ENCODE data around the gene HADHB.

Gene HADHB

DNA sequence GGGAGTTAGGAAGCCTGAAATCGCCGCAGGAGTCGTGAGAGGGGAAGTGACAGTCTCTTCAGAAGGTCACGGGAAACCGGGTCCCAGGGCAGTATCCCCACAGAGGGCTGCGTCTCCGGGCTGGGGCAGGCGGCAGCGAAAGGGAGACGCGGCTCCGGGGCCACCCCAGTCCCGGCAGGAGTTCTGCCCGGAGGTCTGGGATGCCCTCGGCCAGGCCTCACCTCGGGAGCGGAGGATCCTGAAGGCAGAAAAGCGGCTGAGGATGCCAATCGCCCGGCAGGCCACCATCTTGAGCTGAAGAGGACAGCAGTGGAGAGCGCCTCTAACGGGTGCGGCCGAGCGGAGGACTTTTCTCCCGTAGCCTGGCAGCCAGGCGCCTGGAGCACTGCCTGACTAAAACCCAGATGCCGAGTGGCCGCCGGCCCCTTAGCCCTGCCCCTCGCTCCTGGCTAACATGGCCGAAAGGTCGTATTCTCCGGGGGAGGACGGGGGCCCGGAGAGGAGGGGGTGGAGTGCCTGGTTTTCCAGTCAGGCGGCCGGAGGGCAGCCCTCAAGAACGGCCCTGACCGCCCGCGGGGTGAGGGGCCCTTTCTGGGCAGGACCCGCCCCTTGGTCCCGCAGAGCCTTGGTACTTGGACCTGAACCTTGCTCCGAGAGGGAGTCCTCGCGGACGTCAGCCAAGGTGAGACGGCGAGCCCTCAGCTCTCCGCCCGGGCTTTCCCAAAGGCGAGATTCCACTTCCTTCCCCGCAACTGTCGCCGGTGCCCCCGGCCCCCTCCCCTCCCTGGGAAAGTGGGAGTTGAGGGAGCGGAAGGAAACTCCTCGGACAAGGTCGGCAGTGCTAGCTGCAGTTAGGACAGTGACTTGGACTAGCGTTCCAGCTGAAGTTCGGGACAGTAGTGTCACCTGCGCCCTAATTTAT is at the start of gene HADHB, which contains the start of gene HADHA:
Gene HADHB (plus strand): TSS at position 631 of the 922 bp plus-strand sequence. CDS start 9,316 bp downstream, outside the sequence.
Gene HADHA (minus strand): TSS at position 324 of the 922 bp plus-strand sequence. CDS start 36 bp downstream, at position 288.
- peak within 1 kb of the TSS; percentile 91 to 96 for H3K9ac ChIP-seq (ENCODE audit: low read length in 2 of 2)

DNA sequence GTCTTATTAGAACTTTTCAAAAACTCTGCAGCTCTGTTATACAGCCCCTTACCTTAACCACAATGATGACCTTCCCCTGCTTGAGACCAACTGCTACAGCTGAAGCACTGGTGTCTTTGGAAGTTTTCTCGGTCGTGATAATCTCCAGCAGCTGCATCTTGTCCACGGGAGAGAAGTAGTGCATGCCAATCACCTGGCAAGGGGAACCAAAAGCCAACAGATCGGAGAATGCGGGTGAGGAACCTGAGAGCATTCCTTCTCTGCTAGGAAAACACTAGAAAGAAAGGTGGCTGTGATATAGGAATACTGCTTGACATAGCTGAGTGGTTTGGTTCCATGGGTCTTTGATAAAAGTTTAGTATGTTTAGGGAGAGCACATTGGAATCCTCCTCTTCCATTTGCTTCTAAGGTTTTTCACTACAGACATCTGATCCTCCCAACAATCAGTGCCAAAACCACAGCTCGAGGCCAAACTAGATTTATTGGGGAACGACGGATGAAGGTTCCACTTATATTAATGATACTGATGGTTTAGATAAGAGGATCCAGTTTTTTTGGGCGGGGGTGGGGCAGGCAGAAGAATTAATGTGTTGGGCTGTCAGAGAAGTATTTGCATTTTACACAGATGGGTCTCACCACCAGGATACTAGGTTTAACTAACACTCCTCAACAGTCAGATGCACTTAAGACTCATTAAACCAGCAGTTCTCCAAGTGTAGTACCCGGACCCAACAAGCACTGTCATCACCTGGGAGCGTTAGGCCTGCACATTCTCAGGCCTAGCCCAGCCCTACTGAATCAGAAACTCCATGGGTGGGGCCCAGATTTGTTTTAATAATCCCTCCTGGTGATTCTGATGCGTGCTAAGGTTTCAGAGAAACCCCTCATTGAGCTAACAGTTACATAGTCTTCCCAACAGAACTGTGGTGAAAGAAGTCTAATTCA is 49.4 kb upstream of the HADHB start:
- Histone ChIP-seq H3K9ac (ENCODE audit: low read length in 2 of 2) (no peak overlapping the region), H3K4me1 (ENCODE audit: control insufficient read depth, insufficient read depth, low read length) (no peaks in the 10 kb centered on the region), H3K36me3 (ENCODE audit: control insufficient read depth in 2 of 2, insufficient read depth in 2 of 2, low read length in 2 of 2) (peaks cover 62 to 74% of the 10 kb centered on the region in 2 donors), H3K27me3 (ENCODE audit: control insufficient read depth in 1 of 2, insufficient read depth in 2 of 2, low read length in 2 of 2) (no peaks in the 10 kb centered on the region), H3K27ac (ENCODE audit: low read length) (no peak overlapping the region), H3K9me3 (ENCODE audit: control insufficient read depth in 2 of 2, low read length in 2 of 2) (no peaks in the 10 kb centered on the region), H3K4me3 (ENCODE audit: low read length in 2 of 2) (no peak overlapping the region)

More for the DNA sequence above, at the start of gene HADHB, which contains the start of gene HADHA:
- Histone ChIP-seq H3K4me3 (ENCODE audit: low read length in 2 of 2) (peak within 1 kb of the TSS; percentile 96 to 99), H3K9me3 (ENCODE audit: control insufficient read depth in 2 of 2, low read length in 2 of 2) (no peaks in the 10 kb centered on the region), H3K36me3 (ENCODE audit: control insufficient read depth in 2 of 2, insufficient read depth in 2 of 2, low read length in 2 of 2) (no peaks in the 10 kb centered on the region), H3K27me3 (ENCODE audit: control insufficient read depth in 1 of 2, insufficient read depth in 2 of 2, low read length in 2 of 2) (no peaks in the 10 kb centered on the region), H3K27ac (ENCODE audit: low read length) (peak within 1 kb of the TSS; percentile 98), H3K4me1 (ENCODE audit: control insufficient read depth, insufficient read depth, low read length) (peaks cover 15% of the 10 kb centered on the region)

DNA sequence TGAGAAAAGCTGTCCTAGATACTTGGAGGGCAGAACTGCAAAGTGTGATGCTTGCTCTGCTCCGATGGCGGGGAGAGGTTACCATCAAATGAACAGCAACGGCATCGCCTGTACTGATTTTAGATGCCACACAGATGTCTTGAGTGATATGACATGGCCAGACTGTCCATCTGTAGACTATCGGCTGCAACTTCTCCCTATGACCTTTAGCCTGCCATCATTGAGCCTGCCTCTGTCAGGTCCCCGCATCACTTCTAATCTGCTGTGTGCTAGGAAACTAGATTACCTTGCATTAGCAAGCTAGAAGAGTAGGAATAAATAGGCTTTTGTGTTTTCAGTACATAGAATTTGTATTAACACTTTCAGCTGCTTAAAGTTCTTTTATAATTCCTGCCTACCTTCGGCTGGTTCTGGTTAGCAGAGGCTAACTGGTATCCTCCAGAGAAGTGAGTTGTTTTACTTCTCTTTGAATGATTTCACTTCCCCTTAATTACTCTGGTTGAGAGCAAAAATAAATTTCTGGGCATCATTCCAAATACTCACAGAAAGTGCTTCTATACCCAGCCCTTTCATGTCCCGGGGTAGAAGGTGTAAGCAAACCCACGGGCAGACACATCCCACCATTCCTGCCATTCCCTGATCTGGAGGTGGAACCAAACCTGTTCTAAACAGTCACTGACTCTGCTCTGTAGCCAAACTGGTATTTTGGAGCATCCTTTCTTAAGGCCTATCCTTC is 47.9 kb upstream of the HADHB start:
- peaks cover 62 to 64% of the 10 kb centered on the region in 2 donors for H3K36me3 ChIP-seq (ENCODE audit: control insufficient read depth in 2 of 2, insufficient read depth in 2 of 2, low read length in 2 of 2)
- H3K4me1 ChIP-seq (ENCODE audit: control insufficient read depth, insufficient read depth, low read length): no peaks in the 10 kb centered on the region
- H3K27me3 ChIP-seq (ENCODE audit: control insufficient read depth in 1 of 2, insufficient read depth in 2 of 2, low read length in 2 of 2): no peaks in the 10 kb centered on the region
- no peak overlapping the region for H3K9ac ChIP-seq (ENCODE audit: low read length in 2 of 2)
- H3K27ac ChIP-seq (ENCODE audit: low read length): no peak overlapping the region
- no peak overlapping the region for H3K4me3 ChIP-seq (ENCODE audit: low read length in 2 of 2)
- no peaks in the 10 kb centered on the region for H3K9me3 ChIP-seq (ENCODE audit: control insufficient read depth in 2 of 2, low read length in 2 of 2)

DNA sequence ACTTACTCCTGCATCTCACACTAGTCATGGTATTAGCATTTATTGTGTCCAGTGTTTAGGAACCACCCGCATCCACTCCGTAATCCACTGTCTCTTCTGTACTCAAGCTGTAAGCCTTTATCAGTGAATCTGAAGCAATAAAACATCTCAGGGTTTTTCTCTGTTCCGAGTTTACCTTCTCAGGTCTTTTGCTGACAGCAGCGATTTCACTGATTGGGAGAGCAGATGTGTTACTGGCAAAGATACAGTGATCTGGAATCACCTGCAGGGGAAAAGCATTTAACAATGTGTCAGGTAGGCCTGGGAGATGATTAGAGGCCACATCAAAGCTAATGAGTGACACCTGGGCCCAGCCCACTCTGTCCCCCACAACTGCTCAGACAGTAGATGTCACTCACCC is 47.2 kb upstream of the HADHB start:
- no peak overlapping the region for H3K9ac ChIP-seq (ENCODE audit: low read length in 2 of 2)
- H3K27me3 ChIP-seq (ENCODE audit: control insufficient read depth in 1 of 2, insufficient read depth in 2 of 2, low read length in 2 of 2): no peaks in the 10 kb centered on the region
- no peaks in the 10 kb centered on the region for H3K9me3 ChIP-seq (ENCODE audit: control insufficient read depth in 2 of 2, low read length in 2 of 2)
- H3K4me1 ChIP-seq (ENCODE audit: control insufficient read depth, insufficient read depth, low read length): no peaks in the 10 kb centered on the region
- no peak overlapping the region for H3K27ac ChIP-seq (ENCODE audit: low read length)
- no peak overlapping the region for H3K4me3 ChIP-seq (ENCODE audit: low read length in 2 of 2)
- H3K36me3 ChIP-seq (ENCODE audit: control insufficient read depth in 2 of 2, insufficient read depth in 2 of 2, low read length in 2 of 2): peaks cover 64 to 67% of the 10 kb centered on the region in 2 donors

DNA sequence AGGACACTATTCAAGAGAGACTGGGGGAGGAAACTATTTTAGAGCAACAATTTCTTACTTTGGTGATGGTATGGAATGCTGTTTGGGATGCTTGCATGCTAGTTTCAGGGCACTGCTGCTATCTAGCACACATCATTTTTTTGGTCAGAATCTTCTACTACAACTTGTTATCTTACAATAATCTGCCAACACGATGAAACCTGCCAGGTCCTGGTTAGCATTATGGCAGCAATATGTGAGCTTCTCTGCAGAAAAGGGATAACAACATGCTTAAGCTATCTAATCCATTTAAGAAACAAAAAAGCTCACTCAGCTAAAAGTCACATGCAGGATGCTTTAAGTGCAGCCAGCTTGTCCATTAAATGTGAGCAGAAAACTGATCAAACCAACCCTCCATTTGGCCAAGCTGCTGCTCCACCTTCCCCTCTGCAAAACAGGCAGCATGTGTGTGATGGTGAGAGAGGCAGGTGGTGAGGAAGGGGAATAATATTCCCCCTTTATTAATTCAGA is 41.7 kb upstream of the HADHB start:
- H3K9me3 ChIP-seq (ENCODE audit: control insufficient read depth in 2 of 2, low read length in 2 of 2): no peaks in the 10 kb centered on the region
- H3K27me3 ChIP-seq (ENCODE audit: control insufficient read depth in 1 of 2, insufficient read depth in 2 of 2, low read length in 2 of 2): no peaks in the 10 kb centered on the region
- H3K4me1 ChIP-seq (ENCODE audit: control insufficient read depth, insufficient read depth, low read length): no peaks in the 10 kb centered on the region
- no peak overlapping the region for H3K4me3 ChIP-seq (ENCODE audit: low read length in 2 of 2)
- H3K36me3 ChIP-seq (ENCODE audit: control insufficient read depth in 2 of 2, insufficient read depth in 2 of 2, low read length in 2 of 2): peaks cover 42 to 45% of the 10 kb centered on the region in 2 donors
- H3K27ac ChIP-seq (ENCODE audit: low read length): no peak overlapping the region
- H3K9ac ChIP-seq (ENCODE audit: low read length in 2 of 2): no peak overlapping the region

DNA sequence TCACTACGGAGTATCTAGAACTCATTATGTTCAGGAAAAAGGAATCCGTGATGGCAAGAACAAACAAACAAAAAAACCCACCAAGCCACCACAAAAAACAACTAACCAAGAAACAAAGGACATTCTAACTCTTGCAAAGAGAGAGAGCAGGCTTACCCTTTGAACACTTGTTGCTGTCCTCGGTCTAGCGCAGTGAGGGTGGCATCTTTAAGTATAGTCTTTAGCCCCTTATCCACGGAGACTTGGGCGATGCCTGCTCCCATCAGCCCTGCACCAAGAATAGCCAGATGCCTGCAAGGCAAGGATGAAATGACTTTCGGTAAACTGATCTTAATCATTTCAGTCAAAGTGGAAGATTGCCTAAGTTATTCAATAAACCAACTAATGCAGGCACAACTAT is 40.8 kb upstream of the HADHB start:
- no peak overlapping the region for H3K4me3 ChIP-seq (ENCODE audit: low read length in 2 of 2)
- H3K9ac ChIP-seq (ENCODE audit: low read length in 2 of 2): no peak overlapping the region
- no peaks in the 10 kb centered on the region for H3K27me3 ChIP-seq (ENCODE audit: control insufficient read depth in 1 of 2, insufficient read depth in 2 of 2, low read length in 2 of 2)
- H3K27ac ChIP-seq (ENCODE audit: low read length): no peak overlapping the region
- no peaks in the 10 kb centered on the region for H3K9me3 ChIP-seq (ENCODE audit: control insufficient read depth in 2 of 2, low read length in 2 of 2)
- peaks cover 50 to 51% of the 10 kb centered on the region in 2 donors for H3K36me3 ChIP-seq (ENCODE audit: control insufficient read depth in 2 of 2, insufficient read depth in 2 of 2, low read length in 2 of 2)
- H3K4me1 ChIP-seq (ENCODE audit: control insufficient read depth, insufficient read depth, low read length): no peaks in the 10 kb centered on the region

DNA sequence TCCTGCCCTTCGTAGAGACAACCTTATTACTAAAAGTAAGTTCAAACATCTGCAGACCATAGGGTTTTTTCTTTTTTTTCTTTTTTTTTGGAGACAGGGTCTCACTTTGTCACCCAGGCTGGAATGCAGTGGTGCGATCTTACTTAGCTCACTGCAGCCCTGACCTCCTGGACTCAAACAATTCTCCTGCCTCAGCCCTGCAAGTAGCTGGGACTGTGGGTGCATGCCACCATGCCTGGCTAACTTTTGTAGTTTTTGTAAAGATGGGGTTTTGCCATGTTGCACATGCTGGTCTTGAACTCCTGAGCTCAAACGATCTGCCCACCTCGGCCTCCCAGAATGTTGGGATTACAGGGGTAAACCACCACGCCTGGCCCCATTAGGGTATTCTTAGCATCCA is 32.7 kb upstream of the HADHB start:
- H3K36me3 ChIP-seq (ENCODE audit: control insufficient read depth in 2 of 2, insufficient read depth in 2 of 2, low read length in 2 of 2): peaks cover 57 to 70% of the 10 kb centered on the region in 2 donors

DNA sequence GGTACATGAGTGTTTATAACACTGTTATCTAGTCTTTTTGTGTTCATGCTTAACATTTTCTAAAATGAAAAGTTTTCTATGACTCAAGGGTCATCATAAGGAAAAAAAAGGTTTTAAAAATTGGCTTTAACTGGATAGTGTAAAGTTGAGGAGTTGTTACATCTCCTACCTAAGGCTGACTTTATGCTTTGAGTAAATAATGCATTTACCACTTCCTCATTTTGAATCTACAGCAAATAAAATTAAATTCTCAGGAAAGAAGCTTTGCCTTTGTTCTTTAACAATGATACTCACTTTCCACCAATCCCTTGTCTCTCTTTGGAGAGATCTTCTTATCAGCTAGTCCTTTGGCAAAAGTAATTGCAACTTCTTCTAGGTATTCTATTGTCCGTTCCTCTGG is 30.0 kb upstream of the HADHB start:
- no peak overlapping the region for H3K4me3 ChIP-seq (ENCODE audit: low read length in 2 of 2)
- peaks cover 44 to 49% of the 10 kb centered on the region in 2 donors for H3K36me3 ChIP-seq (ENCODE audit: control insufficient read depth in 2 of 2, insufficient read depth in 2 of 2, low read length in 2 of 2)
- no peak overlapping the region for H3K9ac ChIP-seq (ENCODE audit: low read length in 2 of 2)

More for the DNA sequence above, 32.7 kb upstream of the HADHB start:
- Histone ChIP-seq H3K9me3 (ENCODE audit: control insufficient read depth in 2 of 2, low read length in 2 of 2) (no peaks in the 10 kb centered on the region), H3K27me3 (ENCODE audit: control insufficient read depth in 1 of 2, insufficient read depth in 2 of 2, low read length in 2 of 2) (no peaks in the 10 kb centered on the region), H3K4me3 (ENCODE audit: low read length in 2 of 2) (no peak overlapping the region), H3K4me1 (ENCODE audit: control insufficient read depth, insufficient read depth, low read length) (no peaks in the 10 kb centered on the region), H3K9ac (ENCODE audit: low read length in 2 of 2) (no peak overlapping the region), H3K27ac (ENCODE audit: low read length) (no peak overlapping the region)

DNA sequence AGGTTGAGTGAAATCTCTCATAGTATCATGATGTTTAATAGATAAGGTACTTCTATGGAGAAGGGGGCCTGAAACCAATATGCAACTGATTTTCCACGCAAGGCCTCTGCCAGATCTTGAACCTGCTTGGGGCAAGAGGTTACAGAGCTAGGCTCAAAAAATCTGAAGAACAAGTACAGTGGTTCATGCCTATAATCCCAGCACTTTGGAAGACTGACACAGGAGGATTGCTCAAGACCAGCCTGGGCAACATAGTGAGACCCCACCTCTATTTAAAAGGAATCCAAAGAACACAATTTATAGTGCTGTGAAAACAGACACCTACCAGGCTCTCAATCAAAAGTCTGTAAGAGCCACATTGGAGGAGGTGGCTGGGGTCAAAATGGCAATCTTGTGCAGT is 28.9 kb upstream of the HADHB start:
- H3K4me3 ChIP-seq (ENCODE audit: low read length in 2 of 2): no peak overlapping the region
- H3K9me3 ChIP-seq (ENCODE audit: control insufficient read depth in 2 of 2, low read length in 2 of 2): no peaks in the 10 kb centered on the region
- no peaks in the 10 kb centered on the region for H3K4me1 ChIP-seq (ENCODE audit: control insufficient read depth, insufficient read depth, low read length)
- H3K27ac ChIP-seq (ENCODE audit: low read length): no peak overlapping the region
- no peak overlapping the region for H3K9ac ChIP-seq (ENCODE audit: low read length in 2 of 2)
- no peaks in the 10 kb centered on the region for H3K27me3 ChIP-seq (ENCODE audit: control insufficient read depth in 1 of 2, insufficient read depth in 2 of 2, low read length in 2 of 2)
- peaks cover 39 to 42% of the 10 kb centered on the region in 2 donors for H3K36me3 ChIP-seq (ENCODE audit: control insufficient read depth in 2 of 2, insufficient read depth in 2 of 2, low read length in 2 of 2)

More for the DNA sequence above, 30.0 kb upstream of the HADHB start:
- Histone ChIP-seq H3K27me3 (ENCODE audit: control insufficient read depth in 1 of 2, insufficient read depth in 2 of 2, low read length in 2 of 2) (no peaks in the 10 kb centered on the region), H3K4me1 (ENCODE audit: control insufficient read depth, insufficient read depth, low read length) (no peaks in the 10 kb centered on the region), H3K9me3 (ENCODE audit: control insufficient read depth in 2 of 2, low read length in 2 of 2) (no peaks in the 10 kb centered on the region), H3K27ac (ENCODE audit: low read length) (no peak overlapping the region)

DNA sequence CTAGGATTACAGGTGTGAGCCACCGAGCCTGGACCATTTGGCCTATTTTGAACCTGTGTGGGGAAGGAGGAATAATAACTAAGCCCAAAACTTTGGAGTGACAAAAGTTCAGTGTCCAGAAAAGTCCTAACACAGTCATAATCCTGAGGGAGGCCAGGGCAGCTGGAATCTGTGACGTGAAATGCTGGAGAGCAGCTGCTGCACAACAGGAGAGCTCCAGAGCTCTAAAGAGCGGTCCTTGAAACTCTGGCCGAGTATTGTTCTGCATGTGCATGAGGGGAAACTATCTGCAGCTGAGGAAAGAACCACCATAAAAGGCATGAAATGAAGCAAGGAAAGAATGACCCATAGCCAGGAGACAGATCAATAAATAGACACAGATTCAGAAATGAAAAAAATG is 28.2 kb upstream of the HADHB start:
- H3K27me3 ChIP-seq (ENCODE audit: control insufficient read depth in 1 of 2, insufficient read depth in 2 of 2, low read length in 2 of 2): no peaks in the 10 kb centered on the region
- peaks cover 37 to 44% of the 10 kb centered on the region in 2 donors for H3K36me3 ChIP-seq (ENCODE audit: control insufficient read depth in 2 of 2, insufficient read depth in 2 of 2, low read length in 2 of 2)
- no peaks in the 10 kb centered on the region for H3K9me3 ChIP-seq (ENCODE audit: control insufficient read depth in 2 of 2, low read length in 2 of 2)
- H3K9ac ChIP-seq (ENCODE audit: low read length in 2 of 2): no peak overlapping the region
- H3K27ac ChIP-seq (ENCODE audit: low read length): no peak overlapping the region
- H3K4me3 ChIP-seq (ENCODE audit: low read length in 2 of 2): no peak overlapping the region
- no peaks in the 10 kb centered on the region for H3K4me1 ChIP-seq (ENCODE audit: control insufficient read depth, insufficient read depth, low read length)
